Measurements from ENCODE around the gene HTT. TPM values are rescaled to one million over a fixed set of nuclear protein-coding genes. Genes with fewer than 3 reads are reported as not detected.
A peak's percentile ranks its signal among the peaks of the same experiment; 100 is the strongest.

The HTT gene
- total RNA-seq, 2 donors from 2014 or later: 51.7 to 59.1 TPM

DNA sequence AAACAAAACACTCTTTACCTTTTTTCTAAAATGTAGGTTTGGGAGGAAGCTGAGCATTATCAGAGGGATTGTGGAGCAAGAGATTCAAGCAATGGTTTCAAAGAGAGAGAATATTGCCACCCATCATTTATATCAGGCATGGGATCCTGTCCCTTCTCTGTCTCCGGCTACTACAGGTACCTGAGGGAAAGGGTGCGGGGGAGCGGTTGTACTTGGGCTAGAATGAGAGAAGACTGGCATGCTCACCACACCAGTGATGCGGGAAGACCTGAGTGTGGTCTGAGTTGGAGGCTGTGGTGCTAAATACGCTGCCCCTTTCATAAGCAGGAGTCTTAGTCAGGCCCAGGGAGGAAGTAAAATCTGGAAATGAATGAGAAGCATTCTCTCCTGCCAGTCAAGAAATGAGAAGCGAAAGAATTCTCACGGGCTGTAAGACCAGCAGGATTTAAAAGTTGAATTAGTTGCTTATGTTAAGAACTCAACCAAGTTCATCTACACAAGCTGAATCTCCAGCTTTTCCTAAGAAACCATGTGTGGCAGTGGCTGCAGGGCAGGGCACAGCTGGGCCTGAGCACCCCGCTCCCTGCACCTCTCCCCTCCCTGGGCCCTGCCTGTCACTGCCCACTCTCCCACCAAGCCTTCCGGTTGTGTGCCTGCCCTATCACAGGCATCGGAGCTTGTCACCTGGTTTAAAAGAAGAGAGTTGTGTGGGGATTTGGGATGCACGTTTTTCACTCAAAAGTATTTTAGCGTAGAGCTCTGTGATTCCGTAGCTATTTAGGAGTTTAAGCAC, 149.7 kb downstream of the HTT start:
- intact Hi-C loops (cut with DNase I, micrococcal nuclease): no loop called here
- no peak for DNase-seq
- ATAC-seq: no peak

DNA sequence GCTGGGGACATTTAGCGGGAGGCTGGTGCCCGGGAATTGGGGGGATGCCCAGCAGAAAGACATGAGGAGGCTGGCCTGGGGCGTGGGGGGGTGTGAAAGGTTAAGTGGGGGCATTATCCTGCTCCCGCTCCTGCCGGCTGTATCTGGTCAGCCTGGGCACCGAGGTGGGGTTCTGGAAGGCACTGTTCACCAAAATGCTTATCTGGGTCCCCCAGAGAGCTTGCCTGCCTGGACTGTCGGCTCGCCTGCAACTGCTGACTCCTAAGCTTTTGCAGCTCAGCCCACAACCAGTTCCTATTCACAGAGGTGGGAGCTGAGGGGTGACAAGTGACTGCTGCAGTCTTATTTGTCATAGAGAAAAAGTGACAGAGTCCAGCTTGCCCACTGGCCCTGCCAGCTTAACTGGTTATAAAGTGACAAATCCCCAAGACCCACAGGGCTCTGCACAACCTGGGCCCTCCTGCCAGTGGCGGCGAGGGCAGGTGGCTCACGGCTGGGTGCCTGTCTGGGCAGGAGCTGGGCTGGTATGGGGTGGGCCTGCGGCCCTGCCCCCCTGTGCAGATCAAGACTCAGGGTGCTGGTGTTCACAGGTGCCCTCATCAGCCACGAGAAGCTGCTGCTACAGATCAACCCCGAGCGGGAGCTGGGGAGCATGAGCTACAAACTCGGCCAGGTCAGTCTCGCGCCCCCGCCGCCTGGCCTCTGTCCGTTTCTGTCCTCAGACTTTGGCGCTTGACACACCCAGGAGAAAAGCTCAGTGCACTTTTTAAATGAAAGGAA, 150.8 kb downstream of the HTT start:
- intact Hi-C loops (cut with DNase I, micrococcal nuclease): no loop called here
- DNase-seq: no peak
- no peak for ATAC-seq

DNA sequence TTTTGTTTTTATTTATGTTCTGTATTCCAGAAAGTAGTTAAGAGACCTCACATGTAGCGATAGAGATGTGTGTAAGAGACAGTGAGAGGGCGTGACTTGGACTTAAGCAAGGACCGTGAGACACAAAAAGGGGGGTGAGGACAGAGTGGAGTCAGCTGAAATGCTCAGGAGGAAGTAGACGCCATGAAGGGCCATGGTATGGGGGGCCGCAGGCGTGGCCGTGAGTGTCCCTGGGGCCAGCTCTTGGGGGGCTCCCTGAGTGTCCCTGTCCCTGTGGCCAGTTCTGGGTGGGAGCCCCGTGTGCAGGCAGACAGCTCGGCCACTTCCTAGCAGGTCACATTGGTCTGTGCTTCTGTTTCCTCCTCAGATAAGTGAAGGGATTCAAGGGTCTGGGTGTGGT, 151.5 kb downstream of the HTT start:
- intact Hi-C loops (cut with DNase I, micrococcal nuclease): no loop called here
- DNase-seq (no peak), ATAC-seq (no peak)

DNA sequence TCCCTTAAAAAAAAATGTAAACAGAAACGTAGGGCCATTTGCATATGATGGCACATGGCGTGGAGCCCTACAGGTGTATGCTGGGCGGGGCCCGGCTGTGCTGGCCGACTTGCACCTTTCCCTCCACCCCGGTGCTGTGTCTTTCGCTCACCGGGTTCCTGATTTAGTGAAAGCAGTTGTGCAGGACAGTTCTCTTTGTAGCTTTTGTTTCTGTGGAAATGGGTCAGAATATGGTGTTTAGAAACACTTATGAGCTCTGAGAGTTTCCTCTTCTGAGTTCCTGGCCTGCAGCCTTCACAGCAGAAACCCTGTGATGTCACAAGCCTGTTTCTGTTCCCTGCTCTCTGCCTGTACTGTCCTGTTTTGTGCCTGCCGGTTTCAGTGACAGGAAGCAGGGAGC, 152.0 kb downstream of the HTT start:
- DNase-seq (peak in 1 of 2 donors; percentile 58), ATAC-seq (peak; percentile 91)
- intact Hi-C loops (cut with DNase I, micrococcal nuclease): no loop called here

DNA sequence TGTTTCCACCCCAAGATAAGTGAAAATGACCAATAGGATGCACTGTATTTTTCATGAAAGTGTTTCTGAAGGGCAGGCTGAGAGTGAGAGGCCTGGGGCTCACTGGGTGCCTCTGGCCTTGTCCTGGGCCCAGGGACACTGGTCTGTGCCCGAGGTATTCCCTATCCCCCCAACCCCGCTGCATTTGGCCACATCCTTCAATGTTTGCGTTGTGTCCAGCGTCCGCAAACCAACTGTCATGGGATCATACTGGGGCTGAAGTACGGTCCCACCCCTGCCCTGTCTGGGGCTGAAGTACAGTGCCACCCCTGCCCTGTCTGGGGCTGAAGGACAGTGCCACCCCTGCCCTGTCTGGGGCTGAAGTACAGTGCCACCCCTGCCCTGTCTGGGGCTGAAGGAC, 152.5 kb downstream of the HTT start:
- intact Hi-C loops (cut with DNase I, micrococcal nuclease): no loop called here
- DNase-seq (no peak), ATAC-seq (no peak)

DNA sequence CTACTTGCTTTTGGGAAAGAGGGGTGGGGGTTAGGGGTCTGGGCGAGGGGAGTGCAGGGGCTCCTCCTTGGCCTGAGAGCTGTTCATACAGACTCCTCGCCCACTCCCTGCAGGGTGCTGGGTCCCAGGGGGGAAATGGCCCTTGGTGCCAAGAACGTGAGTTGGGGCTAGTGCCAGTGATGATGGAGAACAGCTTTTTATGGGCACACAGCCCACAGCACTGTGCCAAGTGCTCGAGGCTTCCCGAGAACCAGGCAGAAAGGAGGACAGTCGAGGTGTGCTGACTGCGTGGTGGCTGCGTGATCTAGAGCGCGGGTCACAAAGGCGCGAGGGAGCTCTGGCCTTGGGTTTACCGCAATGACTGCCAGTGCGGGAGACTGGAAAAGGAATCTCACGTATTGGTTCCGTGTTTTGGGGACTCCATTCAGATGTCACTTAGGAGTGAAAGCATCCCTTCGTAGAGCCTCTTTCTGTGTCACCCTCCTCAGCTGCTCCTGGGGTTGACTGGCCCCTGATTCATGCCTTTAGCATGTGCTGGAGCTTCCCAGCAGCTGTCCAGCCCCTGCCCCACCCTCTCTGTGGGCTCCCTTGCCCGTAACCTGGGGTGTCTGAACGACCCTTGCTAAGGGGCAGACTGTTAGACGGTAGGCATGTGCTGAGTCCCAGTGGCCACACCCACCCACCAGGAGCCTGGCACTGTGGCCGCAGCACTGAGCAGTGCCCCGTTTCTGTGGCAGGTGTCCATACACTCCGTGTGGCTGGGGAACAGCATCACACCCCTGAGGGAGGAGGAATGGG, 153.6 kb downstream of the HTT start:
- ATAC-seq: no peak
- no peak for DNase-seq
- intact Hi-C loops (cut with DNase I, micrococcal nuclease): no loop called here

DNA sequence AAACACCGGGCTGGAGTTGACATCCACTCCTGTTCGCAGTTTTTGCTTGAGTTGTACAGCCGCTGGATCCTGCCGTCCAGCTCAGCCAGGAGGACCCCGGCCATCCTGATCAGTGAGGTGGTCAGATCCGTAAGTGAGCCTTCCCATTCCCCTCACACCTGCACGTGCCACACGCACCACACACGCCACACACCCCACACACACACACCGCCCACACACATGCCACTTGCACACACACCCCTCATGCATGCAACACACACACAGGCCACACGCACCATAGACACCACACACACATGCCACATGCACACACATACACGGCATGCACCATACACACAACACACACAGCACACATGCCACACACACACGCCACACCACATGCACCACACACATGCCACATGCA, 154.4 kb downstream of the HTT start:
- DNase-seq (no peak), ATAC-seq (no peak)
- intact Hi-C loops (cut with DNase I, micrococcal nuclease): no loop called here

DNA sequence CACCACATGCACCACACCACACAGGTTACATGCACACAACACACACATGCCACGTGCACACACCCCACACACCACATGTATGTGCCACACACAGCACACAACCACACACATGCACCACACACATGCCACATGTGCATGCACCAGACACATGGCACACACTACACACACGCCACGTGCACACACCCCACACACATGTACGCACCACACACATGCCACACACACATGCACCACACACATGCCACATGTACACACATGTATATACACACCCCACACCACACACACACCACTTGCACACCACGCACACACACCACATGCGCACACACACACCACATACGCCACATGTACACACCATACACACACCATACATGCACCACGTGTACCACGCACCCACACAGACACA, 154.8 kb downstream of the HTT start:
- intact Hi-C loops (cut with DNase I, micrococcal nuclease): no loop called here
- no peak for DNase-seq

DNA sequence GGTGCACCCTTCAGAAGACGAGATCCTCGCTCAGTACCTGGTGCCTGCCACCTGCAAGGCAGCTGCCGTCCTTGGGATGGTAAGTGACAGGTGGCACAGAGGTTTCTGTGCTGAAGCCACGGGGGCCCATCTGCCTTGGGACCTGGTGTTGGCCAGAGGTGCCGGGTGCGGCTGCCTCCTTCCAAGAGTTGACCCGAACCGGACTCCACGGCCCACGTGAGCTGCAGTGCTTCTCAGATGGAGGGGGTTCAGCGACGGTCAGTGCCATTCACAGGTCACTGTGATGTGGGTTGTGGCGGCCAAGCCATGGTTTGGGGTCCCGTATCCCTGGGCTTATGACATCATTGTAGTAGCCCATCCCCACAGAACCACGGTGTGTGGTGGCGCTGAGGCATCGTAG, 155.5 kb downstream of the HTT start:
- ATAC-seq (no peak), DNase-seq (no peak)
- intact Hi-C loops (cut with DNase I, micrococcal nuclease): no loop called here

More for the DNA sequence above, 154.8 kb downstream of the HTT start:
- no peak for ATAC-seq

DNA sequence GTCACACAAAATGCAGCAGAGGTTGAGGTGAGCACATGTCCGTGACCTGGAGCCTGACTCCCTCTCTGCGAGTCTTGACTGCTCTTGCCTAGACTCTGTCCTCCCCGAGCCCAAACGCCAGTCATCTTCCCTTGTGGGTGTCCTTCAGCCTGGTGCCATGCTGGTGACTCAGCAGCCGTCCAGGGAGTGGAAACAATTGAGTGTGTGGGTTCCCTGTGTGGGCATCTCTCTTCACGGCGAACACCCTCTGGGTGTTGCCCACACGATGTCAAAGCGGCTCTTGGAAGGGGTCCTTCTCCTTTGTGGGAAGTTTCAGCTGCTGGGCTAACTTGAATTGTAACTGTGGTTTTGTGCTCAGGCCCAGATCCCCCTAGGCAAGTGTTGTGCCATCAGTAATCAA, 157.0 kb downstream of the HTT start:
- intact Hi-C loops (cut with DNase I, micrococcal nuclease): no loop called here
- DNase-seq (no peak), ATAC-seq (no peak)

DNA sequence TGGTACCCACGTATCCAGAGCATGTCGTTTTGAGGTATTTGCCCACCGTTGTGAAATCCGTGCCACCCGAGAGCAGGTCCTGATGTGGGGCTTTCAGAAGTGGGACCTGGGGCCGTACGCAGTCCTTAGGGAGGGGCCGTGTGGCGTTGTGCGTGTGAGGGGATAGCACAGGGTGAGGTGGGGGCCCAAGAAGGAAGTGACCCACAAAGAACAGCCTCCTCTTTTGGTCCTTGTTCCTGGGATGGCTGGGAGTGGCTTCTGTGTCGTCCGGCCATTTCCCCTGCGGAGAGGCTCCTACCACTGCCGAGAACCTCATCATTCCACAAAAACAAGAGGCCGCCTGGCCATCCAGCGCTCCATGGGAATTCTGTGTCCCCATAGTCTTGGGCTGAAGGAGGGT, 157.5 kb downstream of the HTT start:
- DNase-seq (no peak), ATAC-seq (no peak)
- intact Hi-C loops (cut with DNase I, micrococcal nuclease): no loop called here

DNA sequence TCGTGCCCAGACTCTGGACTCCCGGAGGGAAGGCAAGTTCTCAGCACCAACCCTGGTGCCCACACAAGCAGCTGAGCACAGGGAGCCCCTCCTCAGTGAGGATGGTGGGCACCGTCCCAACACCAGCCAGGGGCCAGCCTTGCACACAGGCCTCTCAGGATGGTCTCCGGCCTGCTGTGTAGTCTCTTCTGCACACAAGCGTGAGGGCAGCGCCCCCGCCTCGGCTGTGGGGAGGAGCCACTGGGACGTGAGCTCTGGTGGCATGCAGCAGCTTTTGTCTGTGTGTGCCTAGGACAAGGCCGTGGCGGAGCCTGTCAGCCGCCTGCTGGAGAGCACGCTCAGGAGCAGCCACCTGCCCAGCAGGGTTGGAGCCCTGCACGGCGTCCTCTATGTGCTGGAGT, 158.4 kb downstream of the HTT start:
- no peak for DNase-seq
- peak; percentile 6 for ATAC-seq
- intact Hi-C loops (cut with DNase I, micrococcal nuclease): no loop called here

DNA sequence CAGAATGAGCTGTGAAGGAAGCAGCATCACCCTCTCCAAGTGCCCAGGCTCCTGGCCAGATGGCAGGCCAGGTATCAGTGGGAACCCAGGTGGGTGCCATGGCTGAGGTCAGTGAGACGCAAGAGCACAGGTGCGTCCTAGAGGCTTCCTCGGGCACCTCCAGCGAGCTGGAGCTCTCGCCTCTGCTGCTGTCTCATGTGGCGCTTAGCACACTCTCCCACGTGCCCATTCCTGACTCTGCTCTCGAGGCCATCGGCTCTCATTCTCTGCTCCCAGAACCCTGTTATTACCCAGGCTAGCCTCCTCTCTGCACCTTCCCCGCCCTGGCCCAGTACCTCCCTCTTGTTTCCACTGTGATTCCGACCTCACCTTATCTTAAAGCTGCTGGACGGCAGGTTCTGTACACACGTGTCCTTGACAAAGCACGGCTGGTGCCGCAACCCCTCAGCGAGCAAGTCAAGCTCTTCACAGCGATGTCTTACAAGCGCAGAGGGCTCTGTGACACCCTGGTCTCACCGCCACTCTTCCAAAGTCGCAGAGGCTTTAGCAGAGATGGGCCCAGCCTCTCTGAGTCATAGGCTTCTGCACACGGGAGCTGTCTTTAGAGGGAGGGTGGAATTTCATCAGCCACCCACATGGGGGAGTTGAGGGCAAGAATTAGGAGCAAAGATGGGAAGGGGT, 159.1 kb downstream of the HTT start:
- DNase-seq: no peak
- ATAC-seq: no peak
- intact Hi-C loops (cut with DNase I, micrococcal nuclease): no loop called here

DNA sequence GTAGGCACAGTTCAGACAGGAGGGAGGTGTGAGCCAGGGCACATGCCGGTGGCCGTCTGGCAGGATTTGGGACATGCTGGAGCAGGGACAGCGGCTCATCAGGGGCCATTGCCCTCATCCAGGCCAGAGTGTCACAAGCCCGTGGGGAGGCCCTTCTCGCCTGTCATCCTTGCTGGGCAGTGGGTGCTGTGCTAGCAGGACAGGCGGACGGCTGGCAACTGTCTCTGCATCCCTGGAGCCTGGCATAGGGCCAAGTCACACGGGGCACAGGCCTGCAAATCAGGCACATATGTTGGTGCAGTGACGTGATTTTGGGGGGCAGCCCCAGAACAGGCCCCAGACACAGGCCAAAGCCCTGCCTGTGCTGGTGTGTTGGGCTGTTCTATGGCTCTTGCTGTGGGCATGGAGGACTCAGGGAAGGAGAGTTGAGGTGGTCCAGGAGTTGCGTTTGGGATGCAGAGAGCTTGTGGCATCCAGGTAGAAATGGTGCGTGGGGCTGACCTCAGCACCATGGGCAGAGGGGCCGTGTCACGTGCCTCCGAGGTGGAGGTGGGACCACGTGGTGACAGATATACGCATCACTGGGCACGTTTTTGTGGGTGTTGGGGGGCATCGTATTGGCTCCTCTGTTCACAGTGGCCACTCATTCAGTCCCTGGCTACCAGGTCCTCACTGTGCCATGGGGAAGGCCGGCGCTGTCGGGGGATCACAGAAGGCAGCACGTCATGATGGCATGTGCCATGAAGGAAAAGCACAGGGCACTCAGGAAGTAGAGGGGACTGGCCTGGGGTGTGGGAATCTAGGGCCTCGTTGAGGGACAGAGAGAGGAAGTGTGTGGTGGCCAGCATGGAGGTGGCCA, 159.9 kb downstream of the HTT start:
- DNase-seq: no peak
- ATAC-seq: no peak

DNA sequence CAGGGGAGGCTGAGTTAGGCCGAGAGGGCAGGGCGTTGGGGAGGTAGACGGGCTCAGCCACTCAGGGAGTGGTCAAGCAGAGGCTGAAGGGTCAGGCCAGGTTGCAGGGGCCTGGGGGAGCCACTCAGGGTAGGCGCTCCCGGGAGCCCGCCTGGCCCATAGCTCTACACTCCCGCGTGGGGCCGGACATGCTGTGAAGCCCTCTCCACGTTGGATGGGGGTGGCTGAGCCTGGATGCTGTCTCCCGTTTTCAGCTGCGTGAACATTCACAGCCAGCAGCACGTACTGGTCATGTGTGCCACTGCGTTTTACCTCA, 160.5 kb downstream of the HTT start:
- intact Hi-C loops (cut with DNase I, micrococcal nuclease): no loop called here
- ATAC-seq (no peak), DNase-seq (no peak)

More for the DNA sequence above, 159.9 kb downstream of the HTT start:
- intact Hi-C loops (cut with DNase I, micrococcal nuclease): no loop called here

DNA sequence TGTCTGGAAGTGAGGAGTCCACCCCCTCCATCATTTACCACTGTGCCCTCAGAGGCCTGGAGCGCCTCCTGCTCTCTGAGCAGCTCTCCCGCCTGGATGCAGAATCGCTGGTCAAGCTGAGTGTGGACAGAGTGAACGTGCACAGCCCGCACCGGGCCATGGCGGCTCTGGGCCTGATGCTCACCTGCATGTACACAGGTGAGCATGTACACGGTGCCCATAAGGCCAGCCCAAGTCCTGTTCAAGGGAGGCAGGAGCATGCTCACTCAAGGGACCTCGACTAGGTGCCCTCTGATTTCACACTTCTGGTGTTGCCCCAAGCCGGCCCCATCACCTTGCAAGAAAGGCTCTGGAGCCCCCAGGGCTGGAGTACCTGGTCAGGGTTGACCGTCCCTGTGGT, 161.1 kb downstream of the HTT start:
- intact Hi-C loops (cut with DNase I, micrococcal nuclease): no loop called here
- DNase-seq (no peak), ATAC-seq (no peak)

DNA sequence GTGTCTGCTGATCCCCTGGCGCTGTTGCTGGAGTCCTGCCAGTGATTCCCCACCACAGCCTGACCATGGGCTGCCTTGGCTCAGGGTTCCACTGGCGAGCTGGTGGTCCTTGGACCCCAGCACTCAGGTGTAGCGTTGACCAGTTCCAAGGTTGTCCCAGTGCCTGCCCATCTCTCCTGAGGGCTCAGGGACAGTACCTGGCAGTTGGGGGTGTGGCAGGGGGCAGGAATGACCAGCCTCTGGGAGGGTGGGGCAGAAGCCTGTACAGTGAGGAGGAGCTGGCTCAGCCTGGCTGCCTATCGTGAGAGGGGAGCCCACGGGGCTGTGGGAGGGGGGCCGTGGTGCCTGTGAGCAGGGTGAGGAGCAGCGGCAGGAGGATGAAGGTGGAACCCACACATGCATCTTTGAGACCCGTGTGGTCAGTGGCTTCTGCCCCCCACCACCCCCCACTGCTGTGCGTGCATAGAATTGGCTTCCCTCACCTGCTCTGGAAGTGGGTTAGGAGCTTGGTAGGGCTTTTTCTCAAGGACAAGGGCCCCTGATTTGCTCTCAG, 161.9 kb downstream of the HTT start:
- ATAC-seq (no peak), DNase-seq (no peak)
- intact Hi-C loops (cut with DNase I, micrococcal nuclease): no loop called here

DNA sequence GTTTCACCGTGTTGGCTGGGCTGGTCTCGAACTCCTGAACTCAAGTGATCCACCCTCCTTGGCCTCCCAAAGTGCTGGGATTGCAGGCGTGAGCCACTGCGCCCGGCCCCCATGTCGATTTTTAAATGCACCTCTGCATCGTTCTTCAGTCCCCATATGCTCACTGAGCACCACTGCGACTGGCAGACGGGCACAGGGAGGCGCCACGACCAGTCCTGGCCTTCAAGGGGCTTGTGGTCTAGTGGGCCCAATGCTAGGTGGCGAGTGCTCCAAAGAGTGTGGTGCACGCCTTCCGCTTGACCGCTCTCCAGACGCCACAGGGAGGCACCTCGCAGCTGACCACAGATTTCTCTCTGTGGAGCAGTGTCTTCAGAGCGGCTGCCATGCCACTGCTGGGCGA, 162.8 kb downstream of the HTT start:
- intact Hi-C loops (cut with DNase I, micrococcal nuclease): no loop called here
- ATAC-seq (no peak), DNase-seq (no peak)

Data from left colon (tissue), 2 donors.